SK-N-SH (cell line): ENCODE results near the gene RALY.

ENCODE experiments used
- MXI1 ChIP-seq: IDR thresholded peaks from 2 replicates; pipeline ENCODE4 v1.6.1; 2012; ENCODE audit warnings: mild to moderate bottlenecking, low read depth, low read length, improper control_type of control experiment
- POLR2AphosphoS5 ChIP-seq: IDR thresholded peaks from 2 replicates; pipeline ENCODE4 v1.6.1; 2012; ENCODE audit warnings: low read depth, low read length
- RAD21 ChIP-seq: IDR thresholded peaks from 2 replicates; pipeline ENCODE4 v1.6.1; 2012; ENCODE audit warnings: mild to moderate bottlenecking, low read length
- RFX5 ChIP-seq: IDR thresholded peaks from 2 replicates; pipeline ENCODE4 v1.6.1; 2012; ENCODE audit warnings: mild to moderate bottlenecking, improper control_type of control experiment, low read length
- TCF12 ChIP-seq: IDR thresholded peaks from 2 replicates; pipeline ENCODE4 v1.4.0; 2012
- TF ChIP-seq, protein P1 (sequence below): fragments of 200-600 bp; sonication (generic); IDR thresholded peaks from 2 replicates; pipeline ENCODE4 v1.6.1; 2017; ENCODE audit warnings: antibody characterized with exemption, mild to moderate bottlenecking, moderate library complexity
- TF ChIP-seq, protein P2 (sequence below): IDR thresholded peaks from 2 replicates; pipeline ENCODE4 v1.4.0; 2012; ENCODE audit warnings: low read depth, borderline replicate concordance

DNA sequence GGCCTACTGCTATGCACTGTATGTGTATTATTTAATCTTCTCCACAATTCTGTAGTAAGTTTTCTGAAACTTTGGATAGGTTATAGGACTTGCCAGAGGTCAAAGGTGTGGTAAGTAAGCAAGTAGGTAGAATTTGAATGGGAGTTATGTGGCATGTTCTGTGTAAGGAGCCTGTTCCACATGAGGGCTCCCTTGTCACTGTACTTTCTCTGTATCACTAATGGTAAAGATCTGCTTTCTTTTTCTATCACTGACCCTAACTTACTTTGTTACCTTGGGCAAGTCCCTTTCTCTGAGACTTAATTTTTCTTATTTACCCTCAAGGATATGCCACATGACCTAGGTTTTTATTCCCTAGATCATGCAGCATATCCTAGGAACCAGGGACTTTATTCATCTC, 68.0 kb downstream of the RALY start:
- TF ChIP-seq RFX5 (no peak), RAD21 (no peak), POLR2AphosphoS5 (no peak), MXI1 (no peak), TCF12 (no peak)
- TF ChIP-seq, protein P1, sequence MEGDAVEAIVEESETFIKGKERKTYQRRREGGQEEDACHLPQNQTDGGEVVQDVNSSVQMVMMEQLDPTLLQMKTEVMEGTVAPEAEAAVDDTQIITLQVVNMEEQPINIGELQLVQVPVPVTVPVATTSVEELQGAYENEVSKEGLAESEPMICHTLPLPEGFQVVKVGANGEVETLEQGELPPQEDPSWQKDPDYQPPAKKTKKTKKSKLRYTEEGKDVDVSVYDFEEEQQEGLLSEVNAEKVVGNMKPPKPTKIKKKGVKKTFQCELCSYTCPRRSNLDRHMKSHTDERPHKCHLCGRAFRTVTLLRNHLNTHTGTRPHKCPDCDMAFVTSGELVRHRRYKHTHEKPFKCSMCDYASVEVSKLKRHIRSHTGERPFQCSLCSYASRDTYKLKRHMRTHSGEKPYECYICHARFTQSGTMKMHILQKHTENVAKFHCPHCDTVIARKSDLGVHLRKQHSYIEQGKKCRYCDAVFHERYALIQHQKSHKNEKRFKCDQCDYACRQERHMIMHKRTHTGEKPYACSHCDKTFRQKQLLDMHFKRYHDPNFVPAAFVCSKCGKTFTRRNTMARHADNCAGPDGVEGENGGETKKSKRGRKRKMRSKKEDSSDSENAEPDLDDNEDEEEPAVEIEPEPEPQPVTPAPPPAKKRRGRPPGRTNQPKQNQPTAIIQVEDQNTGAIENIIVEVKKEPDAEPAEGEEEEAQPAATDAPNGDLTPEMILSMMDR, result no peak
- TF ChIP-seq, protein P2, sequence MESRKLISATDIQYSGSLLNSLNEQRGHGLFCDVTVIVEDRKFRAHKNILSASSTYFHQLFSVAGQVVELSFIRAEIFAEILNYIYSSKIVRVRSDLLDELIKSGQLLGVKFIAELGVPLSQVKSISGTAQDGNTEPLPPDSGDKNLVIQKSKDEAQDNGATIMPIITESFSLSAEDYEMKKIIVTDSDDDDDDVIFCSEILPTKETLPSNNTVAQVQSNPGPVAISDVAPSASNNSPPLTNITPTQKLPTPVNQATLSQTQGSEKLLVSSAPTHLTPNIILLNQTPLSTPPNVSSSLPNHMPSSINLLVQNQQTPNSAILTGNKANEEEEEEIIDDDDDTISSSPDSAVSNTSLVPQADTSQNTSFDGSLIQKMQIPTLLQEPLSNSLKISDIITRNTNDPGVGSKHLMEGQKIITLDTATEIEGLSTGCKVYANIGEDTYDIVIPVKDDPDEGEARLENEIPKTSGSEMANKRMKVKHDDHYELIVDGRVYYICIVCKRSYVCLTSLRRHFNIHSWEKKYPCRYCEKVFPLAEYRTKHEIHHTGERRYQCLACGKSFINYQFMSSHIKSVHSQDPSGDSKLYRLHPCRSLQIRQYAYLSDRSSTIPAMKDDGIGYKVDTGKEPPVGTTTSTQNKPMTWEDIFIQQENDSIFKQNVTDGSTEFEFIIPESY, result no peak
